Lower leg skin (tissue), 4 donors: Measurements from ENCODE around the gene SLC43A2. TPM values are rescaled to one million over a fixed set of nuclear protein-coding genes. Genes with fewer than 3 reads are reported as not detected.
A peak's percentile ranks its signal among the peaks of the same experiment; 100 is the strongest.
"Not testable (repeated sequence)": the region's sequence is repeated elsewhere in the genome, so short reads cannot be mapped to it uniquely, and the experiment has no call there.

Experiments used
- DNase-seq, 2 donors: peaks; one replicate each; pipeline ENCODE4 v3.0.0-alpha.2; 2019; ENCODE audit warnings: low spot score in 2 of 2
- H3K4me3 ChIP-seq: fragments of 200-600 bp; sonication (generic); 2 replicates; pipeline ENCODE4 v1.5.1; 2017; ENCODE audit warnings: mild to moderate bottlenecking, low read depth; ENCODE audit not compliant: poor library complexity, severe bottlenecking
- POLR2A ChIP-seq, 2 donors: fragments of 450-650 bp; IDR thresholded peaks; one replicate each; pipeline ENCODE4 v1.6.1; 2016 to 2017; ENCODE audit warnings: antibody characterized with exemption in 2 of 2, mild to moderate bottlenecking in 1 of 2, moderate library complexity in 1 of 2
- WGBS, 2 donors: methylation state at CpG; one replicate each; pipeline ENCODE4 v1.1.5; 2018; 5-methylcytosine and 5-hydroxymethylcytosine counted together
- intact Hi-C: fragments of 100-400 bp; cut with DNase I; formaldehyde crosslinking; loops from one replicate; pipeline ENCODE4 v1.15.0; 2023; ENCODE audit warnings: low total_unique reads
- total RNA-seq, 4 donors: library from RNA; depleted of rRNA; stranded (reverse); fragments of >200 nt; gene quantifications; one replicate each; pipeline ENCODE4 v1.1.0, GENCODE V29; 2016
- TF ChIP-seq, protein P1 (sequence below), 3 donors: fragments of 450-650 bp; IDR thresholded peaks; one replicate each; pipeline ENCODE4 v1.5.1; 2016; ENCODE audit warnings: antibody characterized with exemption in 3 of 3, mild to moderate bottlenecking in 3 of 3, moderate library complexity in 2 of 3

Gene SLC43A2
- total RNA-seq, 4 donors from 2014 or later: 5.6 to 14.5 (median 9.6) TPM

DNA sequence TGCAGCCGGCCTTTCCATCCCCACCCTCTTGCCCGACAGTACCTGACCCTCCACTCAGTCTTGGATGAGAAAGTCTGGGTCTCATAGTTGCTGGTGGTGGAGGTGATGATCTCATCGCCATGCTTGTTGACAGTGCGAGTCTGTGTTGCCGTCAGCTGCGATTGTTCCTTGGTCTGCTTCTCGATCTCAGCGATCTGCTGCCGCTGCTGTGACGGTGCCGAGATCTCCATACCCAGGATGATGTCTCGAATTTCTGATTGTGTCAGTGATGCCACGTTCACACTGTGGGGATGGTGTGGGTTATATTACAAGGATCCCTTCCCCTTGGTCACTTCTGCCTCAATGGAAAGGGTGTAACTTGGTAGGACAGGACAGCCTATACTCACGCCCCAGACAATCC, 25.1 kb upstream of the SLC43A2 start:
- H3K4me3 ChIP-seq: no peak overlapping the region
- intact Hi-C loops: no loop called here
- WGBS, 2 donors: 90 to 95% methylated on average over 14 of the region's 14 CpGs
- no peak for TF ChIP-seq POLR2A (IDR thresholded peaks at IDR 0.05)
- TF ChIP-seq, protein P1, sequence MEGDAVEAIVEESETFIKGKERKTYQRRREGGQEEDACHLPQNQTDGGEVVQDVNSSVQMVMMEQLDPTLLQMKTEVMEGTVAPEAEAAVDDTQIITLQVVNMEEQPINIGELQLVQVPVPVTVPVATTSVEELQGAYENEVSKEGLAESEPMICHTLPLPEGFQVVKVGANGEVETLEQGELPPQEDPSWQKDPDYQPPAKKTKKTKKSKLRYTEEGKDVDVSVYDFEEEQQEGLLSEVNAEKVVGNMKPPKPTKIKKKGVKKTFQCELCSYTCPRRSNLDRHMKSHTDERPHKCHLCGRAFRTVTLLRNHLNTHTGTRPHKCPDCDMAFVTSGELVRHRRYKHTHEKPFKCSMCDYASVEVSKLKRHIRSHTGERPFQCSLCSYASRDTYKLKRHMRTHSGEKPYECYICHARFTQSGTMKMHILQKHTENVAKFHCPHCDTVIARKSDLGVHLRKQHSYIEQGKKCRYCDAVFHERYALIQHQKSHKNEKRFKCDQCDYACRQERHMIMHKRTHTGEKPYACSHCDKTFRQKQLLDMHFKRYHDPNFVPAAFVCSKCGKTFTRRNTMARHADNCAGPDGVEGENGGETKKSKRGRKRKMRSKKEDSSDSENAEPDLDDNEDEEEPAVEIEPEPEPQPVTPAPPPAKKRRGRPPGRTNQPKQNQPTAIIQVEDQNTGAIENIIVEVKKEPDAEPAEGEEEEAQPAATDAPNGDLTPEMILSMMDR (IDR thresholded peaks at IDR 0.05): no peak
- no peak for DNase-seq

DNA sequence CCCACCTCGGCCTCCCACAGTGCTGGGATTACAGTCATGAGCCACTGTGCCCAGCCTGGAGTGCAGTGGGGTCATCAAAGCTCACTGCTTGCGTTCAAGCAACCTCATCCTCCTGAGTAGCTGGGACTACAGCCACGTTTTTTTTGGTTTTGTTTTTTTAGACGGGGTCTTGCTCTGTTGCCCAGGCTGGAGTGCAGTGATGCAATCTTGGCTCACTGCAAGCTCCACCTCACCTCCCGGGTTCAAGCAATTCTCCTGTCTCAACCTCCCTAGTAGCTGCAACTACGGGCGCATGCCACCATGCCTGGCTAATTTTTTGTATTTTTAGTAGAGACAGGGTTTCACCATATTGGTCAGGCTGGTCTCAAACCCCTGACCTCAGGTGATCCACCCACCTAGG, 24.2 kb upstream of the SLC43A2 start:
- DNase-seq, intact Hi-C loops, H3K4me3 ChIP-seq: not testable (repeated sequence)
- 87 to 92% methylated on average over 7 of the region's 7 CpGs for WGBS, 2 donors

DNA sequence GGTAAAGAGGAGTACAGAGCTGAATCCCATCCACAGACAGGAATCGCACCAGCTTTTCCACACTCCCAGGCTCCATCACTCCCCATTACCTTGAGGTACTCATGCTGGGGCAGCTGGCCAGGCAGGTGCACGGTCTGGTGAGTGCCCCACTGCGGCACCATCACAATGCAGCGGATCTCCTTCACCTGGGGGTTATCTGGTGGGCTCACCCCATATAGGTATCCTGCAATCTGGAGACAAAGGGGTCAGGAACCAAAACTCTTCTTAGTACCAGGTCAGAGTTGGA, 22.9 kb upstream of the SLC43A2 start:
- no peak for TF ChIP-seq POLR2A (IDR thresholded peaks at IDR 0.05)
- TF ChIP-seq, protein P1 (IDR thresholded peaks at IDR 0.05): no peak
- intact Hi-C loops: no loop called here
- no peak overlapping the region for H3K4me3 ChIP-seq
- WGBS, 2 donors: 79 to 85% methylated on average over 4 of the region's 4 CpGs
- no peak for DNase-seq

DNA sequence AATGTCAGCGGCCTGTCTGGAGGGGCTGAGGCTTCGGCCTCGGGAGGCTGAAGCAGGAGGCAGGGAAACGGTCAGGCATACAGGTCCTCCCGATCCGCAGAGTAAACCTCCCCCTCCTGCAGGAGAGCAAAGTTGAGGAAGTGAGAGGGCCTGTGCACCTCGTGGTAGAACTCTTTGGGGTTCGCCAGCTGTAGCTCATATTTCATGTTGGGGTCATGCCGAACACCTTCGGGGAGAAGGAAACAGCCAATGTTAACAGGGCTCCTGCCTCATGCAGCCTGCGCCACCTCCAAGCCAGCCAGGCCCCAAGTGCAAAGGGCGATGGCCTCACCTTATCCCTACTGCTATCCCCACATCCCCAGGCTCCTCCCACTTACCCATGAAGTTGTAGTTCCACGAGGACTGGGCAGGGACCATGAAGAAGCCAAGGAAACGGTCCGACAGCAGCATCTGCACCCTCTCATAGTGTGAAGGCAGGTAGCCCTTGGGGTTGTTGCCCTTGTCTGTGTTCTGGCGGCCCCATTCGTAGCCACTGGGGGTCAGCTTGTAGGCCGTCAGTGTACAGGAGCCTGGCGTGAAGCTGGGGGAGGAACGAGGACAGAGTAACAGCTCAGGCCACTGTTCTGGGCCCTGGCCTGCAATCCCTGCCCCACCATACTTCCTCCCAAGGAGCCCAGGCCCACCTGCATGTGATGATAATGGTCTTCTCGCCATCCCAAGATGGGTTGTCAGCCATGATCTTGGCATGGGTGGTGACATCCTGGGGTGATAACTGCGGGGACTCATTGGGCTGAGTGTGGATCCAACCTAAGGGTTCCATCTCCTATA, 22.3 kb upstream of the SLC43A2 start:
- H3K4me3 ChIP-seq: no peak overlapping the region
- DNase-seq: no peak
- no peak for TF ChIP-seq POLR2A (IDR thresholded peaks at IDR 0.05)
- TF ChIP-seq, protein P1 (IDR thresholded peaks at IDR 0.05): no peak
- intact Hi-C loops: no loop called here
- 74 to 77% methylated on average over 22 of the region's 22 CpGs for WGBS, 2 donors

DNA sequence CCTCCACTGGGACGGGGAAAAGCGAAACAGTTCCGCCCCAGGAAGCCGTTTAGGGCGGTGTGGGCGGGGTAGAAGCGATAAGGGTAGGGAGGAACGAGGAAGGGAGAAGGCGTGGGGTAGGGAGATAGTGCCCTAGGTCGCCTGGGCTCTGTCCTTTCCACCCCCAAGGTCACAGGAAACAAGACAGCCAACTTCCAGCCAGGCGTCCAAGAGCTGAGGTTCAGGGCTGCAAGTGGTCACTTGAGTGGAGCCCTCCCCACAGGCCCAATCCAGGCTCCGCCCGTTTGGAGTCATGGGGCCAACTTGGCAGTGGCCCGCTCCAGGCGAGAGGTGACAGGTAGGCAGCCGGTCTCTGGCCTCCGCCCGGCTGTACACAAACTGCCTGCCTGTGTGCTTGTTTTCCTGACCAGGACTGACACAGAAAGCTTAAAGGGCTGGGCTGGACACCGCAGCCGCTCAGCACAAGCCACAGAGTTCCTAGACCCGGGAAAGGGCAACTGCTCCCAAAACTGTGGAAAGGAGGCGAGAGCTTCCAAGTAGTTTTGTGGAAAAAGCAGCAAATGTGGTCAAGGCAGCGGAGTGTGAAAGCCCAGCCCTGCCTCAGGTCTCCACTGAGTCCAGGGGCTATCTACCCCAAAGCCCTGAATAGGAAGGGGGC, 21.3 kb upstream of the SLC43A2 start, which contains the start of gene RILP:
RILP (minus strand) TSS at position 23 of the 658 bp plus-strand sequence. CDS start 62 bp downstream, outside the sequence.
- intact Hi-C loops: loop anchor here (10.0 kb wide), 1 partner anchor 75 kb away; no protein-coding TSS in a partner anchor
- DNase-seq: peak; percentile 73 to 96
- H3K4me3 ChIP-seq: peak within 1 kb of the TSS; percentile 42
- 12 to 15% methylated on average over 20 to 23 of the region's 23 CpGs for WGBS, 2 donors
- TF ChIP-seq POLR2A (IDR thresholded peaks at IDR 0.05): no peak
- TF ChIP-seq, protein P1 (IDR thresholded peaks at IDR 0.05): no peak
